ENCODE results near the gene GANC.

DNA sequence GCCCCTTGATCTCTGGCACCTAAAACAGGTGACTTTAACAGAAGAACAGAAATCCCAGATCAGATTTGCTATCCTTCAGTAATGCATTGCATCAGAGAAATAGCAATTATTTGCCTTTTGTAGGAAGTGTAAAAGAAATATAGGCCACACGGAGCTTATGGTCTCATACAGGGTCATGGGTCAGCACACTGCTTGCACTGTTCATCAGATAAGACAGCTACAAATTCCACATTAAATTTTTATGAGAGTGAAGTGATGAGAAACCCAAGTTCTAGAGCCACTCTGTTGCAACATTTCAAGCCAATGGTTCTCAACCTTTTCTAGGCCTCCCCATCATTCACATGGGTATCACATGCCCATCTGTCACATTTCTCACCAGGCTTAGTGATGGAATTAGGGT lies 33.7 kb downstream of the GANC start:
- TF ChIP-seq YY1 (IDR thresholded peaks at IDR 0.05; ENCODE audit: insufficient read depth, insufficient read length): no peak
- TF ChIP-seq ZNF274 (IDR thresholded peaks at IDR 0.05; ENCODE audit: low read depth, low read length): no peak
